GM18867 (cell line): ENCODE results near the gene IL22.

Experiments
- ATAC-seq: cut with Tn5 transposase; IDR thresholded peaks from one replicate; pipeline ENCODE4 v1.9.1; 2021; ENCODE audit warnings: mild to moderate bottlenecking, moderate library complexity; ENCODE audit not compliant: unreplicated experiment

The IL22 gene

DNA sequence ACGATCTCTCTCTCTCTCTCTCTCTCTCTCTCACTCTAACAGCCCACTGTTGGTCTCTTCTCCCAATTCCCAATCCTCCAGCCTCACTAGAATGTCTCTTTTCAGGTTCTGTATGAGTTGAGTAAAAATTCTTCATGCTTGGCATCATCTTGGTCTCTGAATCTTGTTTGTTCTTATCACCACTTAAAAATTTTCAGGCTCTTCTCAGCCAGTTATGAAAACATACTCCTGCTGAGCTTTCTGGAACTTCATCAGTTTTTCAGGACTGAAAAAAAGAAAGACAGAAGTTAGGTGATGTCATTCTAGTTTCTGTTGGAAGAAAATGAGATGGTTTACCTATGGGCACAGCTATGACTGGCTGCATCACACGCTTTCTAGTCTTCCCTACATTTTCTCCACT lies 11.5 kb upstream of the IL22 start:
- ATAC-seq: no peak

DNA sequence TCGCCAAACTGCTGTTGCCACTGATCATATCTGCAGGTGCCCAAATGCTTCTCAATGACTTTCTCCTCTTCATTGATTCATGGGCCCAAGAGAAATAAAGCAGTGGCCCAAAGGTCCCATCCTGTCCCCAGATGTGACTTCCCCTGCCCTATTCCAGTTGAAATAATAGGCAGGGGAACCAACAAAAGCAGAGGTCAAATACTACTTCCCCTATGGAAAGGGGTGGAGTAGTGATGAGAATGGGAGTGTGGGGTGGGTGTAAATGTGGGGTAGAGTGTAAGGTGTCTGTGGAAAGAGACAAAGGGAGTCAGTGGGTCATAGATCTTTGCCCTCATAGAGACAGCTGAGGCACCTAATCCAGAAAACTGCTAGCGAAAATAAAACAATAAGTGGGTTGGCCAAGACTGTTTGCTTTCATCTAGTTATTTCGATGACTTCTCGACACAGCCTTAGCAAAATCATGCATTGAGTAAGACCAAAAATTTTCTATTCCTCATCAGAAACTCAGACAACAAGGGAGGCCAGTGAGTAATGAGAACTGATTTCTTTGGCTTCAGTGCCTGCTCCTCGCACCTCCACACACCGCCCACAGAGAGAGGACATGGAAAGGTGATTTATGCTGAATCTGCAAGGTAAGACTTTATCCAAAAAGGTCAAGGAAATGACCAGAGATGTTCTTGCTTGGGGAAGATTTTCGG lies 10.9 kb upstream of the IL22 start:
- ATAC-seq: no peak

DNA sequence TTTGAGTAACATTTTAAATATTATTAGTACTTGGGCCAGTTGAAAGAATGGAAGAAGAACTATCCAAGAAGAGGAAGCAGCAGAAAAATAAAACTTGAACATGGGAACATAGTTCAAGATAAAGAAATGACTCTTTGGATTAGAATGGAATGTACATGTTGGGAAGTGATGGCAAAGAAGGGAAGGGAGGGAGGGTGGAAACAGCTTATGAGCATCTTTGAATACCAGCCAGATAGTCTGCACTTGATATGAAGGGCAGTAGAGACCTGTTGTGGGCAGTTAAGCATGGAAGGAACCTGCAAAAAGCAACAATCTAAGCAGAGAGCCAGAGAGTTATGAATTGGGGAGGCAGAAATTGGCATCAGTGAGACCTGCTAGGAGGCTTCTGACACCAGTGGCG lies 10.0 kb upstream of the IL22 start:
- no peak for ATAC-seq

DNA sequence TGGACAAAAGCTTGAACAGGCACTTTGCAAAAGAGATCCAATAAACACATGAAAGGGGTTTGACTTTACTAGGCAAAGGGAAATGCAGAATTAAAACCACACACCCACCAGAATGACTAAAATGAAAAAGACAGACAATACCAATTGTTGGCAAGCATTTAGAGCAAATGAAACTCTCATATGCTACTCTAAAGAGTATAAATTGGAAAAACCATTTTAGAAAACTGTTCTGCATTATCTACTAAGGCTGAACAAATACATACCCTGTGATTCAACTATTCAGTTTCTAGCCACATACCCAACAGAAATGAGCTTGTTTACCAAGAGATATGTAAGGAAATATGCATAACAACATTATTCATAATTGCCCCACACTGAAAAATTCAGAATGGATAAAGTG lies 8.5 kb upstream of the IL22 start:
- no peak for ATAC-seq

DNA sequence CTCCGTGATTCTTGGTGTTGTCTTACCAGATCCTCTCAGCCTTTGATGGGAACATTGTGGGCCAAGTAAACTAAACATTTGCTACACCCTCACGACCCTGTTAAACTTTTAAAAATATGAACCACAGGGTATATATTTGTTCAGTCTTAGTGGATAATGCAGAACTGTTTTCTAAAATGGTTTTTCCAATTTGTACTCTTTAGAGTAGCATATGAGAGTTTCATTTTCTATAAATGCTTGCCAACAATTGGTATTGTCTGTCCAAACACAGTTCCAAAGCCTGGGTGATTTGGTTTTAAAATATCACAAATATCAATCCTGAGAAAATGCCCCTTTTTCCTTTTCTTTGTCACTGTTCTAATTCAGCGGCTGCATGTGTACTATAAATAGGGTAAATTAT lies 6.7 kb upstream of the IL22 start:
- ATAC-seq: no peak

DNA sequence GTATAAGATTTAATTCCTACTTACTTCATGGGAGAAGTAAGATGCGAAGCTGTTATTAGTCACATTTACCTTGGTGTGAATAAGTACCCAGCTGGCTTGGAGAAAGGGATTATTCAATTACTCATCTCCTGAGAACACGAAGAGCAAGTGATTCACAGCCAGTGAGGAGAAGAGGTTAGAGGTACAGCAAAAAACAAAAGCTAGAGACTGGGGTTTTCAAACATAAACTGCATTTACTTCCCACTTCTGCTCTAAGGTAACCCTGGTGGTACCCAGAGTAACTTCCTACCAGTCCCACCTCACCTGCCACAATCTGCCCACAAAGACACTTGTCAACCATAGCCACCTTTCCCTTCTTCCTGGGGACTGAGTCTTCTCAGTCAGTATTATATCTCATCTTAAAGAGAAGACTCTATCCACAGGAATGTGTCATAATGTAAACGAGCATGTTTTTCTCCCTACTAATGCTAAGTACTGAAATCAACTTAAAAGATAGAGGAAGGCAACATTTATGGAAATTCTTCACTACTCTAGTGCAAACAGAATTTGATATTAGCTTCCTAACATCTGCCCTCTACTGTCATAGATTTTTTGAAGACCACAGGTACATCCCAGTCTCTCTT lies 6.0 kb upstream of the IL22 start:
- ATAC-seq: peak; percentile 58

DNA sequence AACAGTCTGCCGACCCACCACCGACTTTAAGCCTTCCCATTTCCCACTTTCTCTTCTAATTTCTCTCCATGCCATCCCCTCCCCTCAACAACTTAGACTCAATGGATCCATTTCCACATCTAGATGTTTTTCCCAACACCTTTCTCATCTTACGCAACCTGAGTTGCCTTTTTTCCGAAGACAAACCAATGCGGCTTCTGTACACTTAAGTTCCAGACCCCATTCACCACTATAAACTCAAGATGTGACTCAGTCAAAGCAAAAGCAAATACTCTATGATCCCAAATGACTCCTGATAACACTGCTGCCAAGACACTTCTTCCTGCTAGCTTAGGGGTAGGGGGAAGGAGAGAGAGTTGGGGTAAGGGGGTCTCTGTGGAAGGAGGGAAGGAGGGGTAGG lies 1.3 kb downstream of the IL22 start:
- no peak for ATAC-seq

DNA sequence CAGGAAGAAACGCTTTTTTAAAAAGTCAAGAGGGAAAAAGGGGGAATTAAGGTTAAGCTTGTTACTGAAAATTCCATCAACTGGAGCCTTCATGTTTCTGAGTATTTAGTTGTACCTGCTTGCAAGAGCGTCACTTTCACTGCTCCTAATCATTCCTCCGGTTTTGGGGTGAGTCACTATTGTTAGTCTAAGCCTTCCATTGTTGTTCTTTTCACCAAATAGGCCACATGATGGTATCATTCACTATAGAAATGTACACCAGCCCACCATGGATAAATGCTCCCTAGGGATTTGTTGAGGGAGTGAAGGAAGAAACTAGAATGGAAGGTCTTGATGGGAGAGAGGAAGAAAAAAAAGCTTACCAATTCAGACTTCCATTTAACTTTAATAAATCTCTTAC lies 3.0 kb downstream of the IL22 start:
- ATAC-seq: no peak

DNA sequence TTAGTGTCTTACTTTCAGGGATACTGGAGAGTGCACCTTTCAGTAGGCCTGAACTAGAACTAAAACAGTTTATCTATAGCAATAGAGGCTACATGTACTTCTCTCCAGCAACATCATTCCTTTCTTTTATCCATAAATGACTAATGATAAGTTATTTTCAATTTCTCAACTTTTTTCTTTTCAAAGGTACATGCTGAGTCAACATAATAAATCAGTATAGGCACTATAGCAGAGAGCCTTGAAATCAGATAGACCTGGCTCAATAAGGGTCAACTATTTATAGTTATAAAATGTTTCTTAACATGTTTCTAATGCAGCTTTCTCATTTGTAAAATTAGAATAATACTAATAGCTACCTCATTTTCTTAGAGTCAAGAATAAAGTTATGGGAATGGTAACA lies 5.6 kb downstream of the IL22 start:
- no peak for ATAC-seq

DNA sequence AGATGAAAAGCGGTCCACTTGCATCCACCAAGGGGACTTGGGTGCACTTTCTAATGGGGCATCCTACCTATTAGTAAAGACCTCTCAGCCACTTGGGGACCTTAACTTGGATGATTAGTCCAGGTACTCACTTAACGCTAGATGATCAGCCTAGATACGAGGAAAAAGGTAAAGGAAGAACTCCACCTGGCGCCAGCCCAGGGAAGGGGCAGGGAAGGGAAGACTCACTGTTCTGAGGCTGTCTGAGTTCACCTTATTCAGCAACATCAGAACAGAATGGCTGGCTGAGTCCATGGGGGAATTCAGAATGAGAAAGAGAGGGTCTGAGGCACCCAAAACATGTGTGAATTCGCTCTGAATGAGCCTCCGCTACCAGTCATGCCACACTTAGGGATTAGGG lies 7.1 kb downstream of the IL22 start:
- no peak for ATAC-seq

DNA sequence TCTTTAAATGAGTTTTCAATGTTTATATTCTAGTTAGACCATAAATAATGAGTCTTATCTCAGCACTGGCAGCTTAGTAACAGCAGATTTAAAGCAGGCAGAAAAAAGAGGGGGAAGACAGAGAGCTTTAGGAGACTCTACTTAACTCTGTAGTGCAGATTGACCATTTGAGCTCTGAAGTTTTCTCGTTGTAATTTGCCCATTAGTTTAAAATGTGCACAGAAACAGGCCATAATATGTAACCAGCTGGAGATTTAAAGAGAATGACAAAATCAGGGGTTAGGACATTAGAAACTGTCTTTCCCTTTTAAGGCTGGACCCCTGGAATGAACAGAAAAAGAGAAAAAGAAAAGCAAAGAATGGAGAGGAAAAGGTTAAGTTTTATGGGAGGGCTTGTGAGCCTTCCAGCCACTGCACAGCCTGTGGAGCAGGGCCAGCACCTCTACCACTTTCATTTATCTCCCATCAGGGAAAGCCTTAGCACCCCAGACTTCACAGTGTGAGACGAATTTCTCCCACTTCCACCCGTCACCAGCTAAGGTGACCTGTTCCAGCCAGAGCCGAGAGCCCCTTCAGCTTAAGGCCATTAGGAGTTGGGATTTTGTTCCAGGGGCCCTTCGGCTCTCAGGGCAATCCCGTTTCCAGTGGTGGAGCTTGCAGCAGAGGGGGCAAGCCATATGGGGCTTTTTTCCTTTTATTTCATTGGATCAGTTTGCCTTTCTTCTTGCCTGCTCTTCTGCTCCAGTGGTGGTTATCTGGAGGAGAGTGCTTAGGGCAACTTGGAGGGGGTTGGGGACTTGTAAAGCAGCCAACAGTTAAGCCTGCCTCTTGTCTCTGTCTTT lies 8.0 kb downstream of the IL22 start:
- no peak for ATAC-seq

DNA sequence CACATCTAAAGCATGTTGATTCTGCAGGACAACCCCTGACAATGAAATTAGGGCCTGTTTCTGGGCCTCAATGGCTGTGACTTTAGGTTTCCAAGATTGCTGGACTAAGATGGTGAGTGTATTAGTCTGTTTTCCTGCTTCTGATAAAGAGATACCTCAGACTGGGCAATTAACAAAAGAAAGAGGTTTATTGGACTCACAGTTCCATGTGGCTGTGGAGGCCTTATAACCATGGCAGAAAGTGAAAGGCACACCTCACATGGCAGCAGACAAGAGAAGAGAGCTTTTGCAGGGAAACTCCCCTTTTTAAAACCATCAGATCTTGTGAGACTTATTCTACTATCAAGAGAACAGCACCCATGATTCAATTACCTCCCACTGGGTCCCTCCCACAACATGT lies 10.6 kb downstream of the IL22 start:
- ATAC-seq: no peak

DNA sequence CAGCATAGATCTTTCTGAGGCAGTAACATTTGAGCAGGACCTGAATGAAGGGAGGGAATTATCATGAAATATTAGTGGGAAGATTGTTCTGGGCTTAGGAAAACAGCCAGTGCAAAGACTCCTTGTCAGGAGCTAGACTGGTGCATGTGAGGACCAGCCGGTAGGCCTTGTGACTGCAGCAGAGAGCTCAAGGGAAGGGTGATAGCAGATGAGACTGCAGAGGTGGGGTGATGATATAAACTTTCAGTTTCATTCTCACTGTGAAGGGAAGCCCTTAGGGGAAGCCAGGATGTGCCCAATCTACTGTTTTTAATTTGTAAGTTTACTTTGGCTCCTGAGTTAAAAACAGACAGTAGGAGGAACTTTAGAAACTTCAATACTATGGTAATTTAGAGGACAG lies 12.4 kb downstream of the IL22 start:
- peak; percentile 98 for ATAC-seq

DNA sequence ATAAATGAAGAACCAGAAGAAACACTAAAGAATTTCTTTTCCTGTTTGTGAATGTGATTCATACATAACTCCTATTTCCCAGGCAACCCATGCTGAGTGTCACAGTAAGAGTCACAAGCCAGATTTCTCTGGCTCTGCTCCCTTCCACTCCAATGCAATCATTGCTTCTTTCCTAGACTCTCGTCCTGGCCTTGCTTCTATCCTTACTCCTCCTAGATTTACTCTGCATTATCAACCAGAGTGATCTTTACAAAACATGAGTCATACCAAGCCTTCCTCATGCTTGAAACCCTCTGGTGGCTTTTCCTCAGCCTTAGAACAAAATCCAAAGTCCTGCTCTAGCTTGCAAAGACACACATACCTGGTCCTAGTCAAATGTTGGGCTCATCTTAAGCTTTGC lies 13.3 kb downstream of the IL22 start:
- no peak for ATAC-seq

DNA sequence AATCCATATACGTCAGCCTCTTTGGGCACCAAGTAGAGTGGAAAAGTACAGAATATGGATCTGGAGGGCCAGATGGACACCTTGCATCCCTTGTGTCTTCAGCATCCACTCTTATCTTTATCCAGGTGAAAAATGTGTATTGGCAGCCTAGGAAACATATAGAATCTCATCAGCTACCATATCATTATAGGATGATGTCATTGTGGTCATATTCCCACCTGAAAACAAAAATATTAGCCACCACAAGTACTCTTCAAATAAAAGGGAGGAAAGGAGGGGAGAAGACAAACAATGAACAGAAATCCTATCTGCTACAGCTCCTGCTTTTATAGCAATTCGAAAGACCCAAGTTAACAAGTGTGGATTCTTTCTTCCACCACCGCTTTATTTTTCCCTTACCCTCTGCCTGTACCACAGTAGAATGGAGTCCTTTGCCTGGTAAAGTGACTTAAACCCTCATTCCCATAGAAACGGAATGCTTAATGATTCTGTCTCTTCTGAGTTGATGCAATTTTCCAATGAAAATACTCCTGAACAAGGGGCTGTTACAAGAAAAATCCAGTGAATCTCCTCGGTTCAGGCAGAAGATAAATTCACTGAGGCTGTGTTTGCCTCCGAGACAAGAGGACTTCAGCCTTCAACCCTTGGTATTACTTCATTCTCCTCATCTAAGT lies 14.0 kb downstream of the IL22 start:
- ATAC-seq: no peak

DNA sequence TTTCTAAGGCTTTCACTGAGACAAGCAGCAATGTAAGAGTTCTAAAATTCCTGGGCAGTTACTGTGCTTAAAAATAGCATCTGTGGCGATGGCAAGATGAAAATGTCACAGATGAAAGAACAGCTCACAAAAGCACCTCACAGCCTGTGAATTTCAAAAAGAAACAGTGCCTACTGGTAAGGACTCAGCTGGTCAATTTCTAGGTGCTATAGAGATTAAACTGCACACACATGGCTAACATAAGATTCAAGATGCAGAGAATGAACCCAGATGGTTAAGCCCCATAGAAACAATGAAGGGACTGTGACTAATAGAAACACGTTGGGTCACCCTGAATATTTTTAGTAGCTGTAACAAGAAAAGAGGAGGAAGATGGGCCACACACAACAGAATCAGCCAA lies 15.8 kb downstream of the IL22 start:
- ATAC-seq: no peak

DNA sequence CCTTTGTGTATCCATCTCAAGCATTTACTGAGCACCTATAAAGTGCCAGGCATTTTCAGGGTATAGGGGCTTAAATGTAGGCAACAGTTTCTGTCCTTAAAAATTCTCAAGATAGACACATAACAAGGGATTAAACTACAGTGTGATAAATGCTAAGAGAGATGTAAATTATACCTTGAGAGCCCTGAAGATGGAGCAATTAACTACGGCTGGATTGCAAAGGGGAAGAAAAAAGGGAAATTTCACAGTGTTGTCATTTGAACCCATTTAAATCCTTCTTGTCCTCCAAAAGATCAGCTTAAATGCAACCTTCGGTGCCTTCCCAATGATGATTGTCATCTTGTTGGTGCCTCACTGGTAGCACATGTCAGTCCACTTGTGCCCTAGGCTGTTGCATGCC lies 16.3 kb downstream of the IL22 start:
- no peak for ATAC-seq

DNA sequence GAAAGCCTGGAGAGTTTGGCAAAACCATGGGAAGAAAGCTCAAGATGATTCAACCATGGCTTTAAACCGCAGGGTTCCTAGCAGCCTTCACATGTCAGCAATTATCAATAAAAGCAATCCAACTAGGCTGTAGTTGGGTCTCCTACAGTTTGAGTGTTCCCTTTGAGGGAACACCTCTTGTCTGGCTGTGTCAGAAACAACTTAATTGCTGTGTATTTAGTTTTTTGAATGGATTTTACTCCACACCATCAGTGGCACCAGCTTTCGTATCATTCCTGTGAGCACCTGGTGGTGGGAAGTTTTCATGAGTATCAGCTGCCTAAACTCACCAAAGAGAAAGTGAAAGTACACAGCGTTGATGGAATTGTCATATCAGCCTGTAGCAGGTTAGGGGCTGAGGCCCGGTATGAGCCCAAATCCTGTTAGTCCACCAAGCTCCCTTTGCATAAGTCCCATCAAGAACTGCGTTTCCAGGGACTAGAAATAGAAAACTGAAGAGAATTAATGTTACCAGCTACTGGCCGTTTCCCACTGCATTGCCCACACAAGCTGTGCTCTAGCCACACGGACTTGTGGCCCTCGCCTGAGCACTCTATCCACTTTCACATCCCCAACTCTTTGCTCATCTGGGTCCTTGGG lies 16.9 kb downstream of the IL22 start:
- ATAC-seq: peak; percentile 68

DNA sequence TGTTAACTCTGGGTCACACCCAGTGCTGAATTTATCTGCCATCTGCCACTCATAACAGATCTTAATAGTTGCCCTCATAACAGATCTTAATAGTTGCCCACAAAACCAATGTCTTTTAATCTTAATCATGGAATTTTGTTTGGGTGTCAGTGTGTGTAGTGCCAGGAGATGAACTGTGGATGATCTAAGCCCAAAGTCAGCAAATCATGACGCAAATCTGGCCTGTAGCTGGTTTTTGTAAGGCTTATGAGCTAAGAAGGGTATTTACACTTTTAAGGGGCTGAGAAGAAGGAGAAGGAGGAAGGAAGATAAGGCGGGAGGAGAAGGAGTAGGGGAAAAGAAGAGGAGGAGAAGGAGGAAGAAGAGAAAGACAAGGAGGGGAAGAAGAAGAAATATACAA lies 17.8 kb downstream of the IL22 start:
- no peak for ATAC-seq

DNA sequence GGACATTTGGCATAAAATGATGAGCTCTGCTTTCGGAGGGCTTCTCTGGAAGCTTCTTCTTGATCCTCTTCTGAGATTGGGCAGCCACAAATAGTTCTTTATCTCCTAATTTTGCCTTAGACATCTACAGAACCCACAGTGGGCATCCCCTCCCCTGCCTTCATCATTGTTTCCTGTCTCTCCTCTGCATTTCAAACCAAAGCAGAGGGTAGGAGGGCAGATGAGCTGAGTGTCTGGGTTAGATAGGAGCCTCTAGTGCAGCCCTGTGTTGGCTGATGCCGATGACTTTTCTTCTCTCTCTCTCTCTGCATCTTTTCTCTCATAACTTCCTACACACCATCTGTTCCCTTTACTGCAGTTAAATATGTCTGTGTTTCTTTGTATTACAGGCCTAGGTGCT lies 19.3 kb downstream of the IL22 start:
- ATAC-seq: no peak

DNA sequence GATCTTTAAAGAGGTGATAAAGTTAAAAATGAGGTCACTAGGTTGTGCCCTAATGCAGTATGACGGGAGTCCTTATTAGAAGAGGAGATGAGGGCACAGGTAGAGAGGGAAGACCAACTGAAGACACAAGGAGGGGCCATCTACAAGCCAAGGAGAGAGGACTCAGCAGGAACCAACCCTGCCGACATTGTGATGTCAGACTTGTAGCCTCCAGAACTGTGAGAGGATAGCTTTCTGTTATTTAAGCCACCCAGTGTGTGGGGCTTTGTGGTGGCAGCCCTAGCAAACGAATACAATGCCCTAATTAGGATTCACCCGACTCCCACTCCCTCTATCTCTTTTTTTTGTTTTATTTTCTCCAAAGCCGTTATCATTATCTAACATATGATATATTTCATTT lies 19.9 kb downstream of the IL22 start:
- ATAC-seq: no peak
